ENCODE results near the gene CCDC57.

DNA sequence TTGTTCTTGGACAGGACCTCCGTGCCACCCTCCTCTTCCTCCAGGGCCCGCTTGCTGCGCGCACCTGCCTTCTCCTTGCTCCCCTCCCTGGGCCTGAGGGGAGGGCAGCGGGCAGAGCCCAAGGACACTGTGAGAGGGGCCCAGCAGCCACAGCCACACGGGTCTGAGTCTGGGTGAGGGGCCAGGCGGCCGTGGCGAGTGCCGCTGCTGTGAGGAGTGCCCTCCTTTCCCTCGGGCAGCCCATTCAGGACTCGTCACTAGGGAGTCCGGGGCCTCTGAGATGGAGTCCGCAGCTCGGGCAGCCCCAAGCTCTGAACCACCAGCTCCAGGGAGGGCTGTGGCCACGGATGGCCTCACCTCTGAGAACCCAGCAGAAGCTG is 152.7 kb downstream of the CCDC57 start:
- TF ChIP-seq, protein P1, sequence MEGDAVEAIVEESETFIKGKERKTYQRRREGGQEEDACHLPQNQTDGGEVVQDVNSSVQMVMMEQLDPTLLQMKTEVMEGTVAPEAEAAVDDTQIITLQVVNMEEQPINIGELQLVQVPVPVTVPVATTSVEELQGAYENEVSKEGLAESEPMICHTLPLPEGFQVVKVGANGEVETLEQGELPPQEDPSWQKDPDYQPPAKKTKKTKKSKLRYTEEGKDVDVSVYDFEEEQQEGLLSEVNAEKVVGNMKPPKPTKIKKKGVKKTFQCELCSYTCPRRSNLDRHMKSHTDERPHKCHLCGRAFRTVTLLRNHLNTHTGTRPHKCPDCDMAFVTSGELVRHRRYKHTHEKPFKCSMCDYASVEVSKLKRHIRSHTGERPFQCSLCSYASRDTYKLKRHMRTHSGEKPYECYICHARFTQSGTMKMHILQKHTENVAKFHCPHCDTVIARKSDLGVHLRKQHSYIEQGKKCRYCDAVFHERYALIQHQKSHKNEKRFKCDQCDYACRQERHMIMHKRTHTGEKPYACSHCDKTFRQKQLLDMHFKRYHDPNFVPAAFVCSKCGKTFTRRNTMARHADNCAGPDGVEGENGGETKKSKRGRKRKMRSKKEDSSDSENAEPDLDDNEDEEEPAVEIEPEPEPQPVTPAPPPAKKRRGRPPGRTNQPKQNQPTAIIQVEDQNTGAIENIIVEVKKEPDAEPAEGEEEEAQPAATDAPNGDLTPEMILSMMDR (IDR thresholded peaks at IDR 0.05): no peak
- TF ChIP-seq EZH2 (IDR thresholded peaks at IDR 0.05) (no peak), EZH2phosphoT487 (IDR thresholded peaks at IDR 0.05) (no peak)
